K562 (cell line): ENCODE data around the gene USP1.

ENCODE experiments used
- SMC3 ChIP-seq: conservative IDR thresholded peaks from 2 replicates; pipeline ENCODE4 v1.6.1; 2011; ENCODE audit warnings: low read depth, low read length, improper control_type of control experiment; ENCODE audit not compliant: insufficient read depth
- ZNF75A ChIP-seq: fragments of 450-650 bp; formaldehyde crosslinking; IDR thresholded peaks from 2 replicates; pipeline ENCODE4 v1.4.0; 2020; ENCODE audit warnings: mild to moderate bottlenecking

DNA sequence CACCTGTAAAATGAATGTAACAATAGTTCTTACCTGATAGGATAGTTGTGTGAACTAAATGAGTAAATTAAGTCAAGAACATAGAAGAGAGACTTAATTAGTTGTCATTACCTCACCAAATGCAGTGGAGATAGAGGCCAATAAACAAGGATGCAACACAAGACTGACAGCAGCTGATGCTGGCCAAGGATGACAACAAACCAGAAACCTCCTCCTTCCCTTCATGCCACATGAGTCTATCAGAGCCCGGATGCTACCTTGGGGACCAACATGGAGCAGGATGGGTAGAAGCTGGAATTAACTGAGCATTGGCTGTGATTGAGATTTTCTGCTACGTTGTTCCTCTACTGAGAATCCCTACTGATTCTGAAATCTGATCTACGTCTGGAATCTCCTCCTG is 30.3 kb upstream of the USP1 start:
- TF ChIP-seq ZNF75A (no peak), SMC3 (no peak)
